ENCODE measurements around the gene FGF18.
"Not testable (repeated sequence)": the region's sequence is repeated elsewhere in the genome, so short reads cannot be mapped to it uniquely, and the experiment has no call there.

- TF ChIP-seq, protein P1, sequence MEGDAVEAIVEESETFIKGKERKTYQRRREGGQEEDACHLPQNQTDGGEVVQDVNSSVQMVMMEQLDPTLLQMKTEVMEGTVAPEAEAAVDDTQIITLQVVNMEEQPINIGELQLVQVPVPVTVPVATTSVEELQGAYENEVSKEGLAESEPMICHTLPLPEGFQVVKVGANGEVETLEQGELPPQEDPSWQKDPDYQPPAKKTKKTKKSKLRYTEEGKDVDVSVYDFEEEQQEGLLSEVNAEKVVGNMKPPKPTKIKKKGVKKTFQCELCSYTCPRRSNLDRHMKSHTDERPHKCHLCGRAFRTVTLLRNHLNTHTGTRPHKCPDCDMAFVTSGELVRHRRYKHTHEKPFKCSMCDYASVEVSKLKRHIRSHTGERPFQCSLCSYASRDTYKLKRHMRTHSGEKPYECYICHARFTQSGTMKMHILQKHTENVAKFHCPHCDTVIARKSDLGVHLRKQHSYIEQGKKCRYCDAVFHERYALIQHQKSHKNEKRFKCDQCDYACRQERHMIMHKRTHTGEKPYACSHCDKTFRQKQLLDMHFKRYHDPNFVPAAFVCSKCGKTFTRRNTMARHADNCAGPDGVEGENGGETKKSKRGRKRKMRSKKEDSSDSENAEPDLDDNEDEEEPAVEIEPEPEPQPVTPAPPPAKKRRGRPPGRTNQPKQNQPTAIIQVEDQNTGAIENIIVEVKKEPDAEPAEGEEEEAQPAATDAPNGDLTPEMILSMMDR (IDR thresholded peaks at IDR 0.05) = not testable (repeated sequence)
- not testable (repeated sequence) for TF ChIP-seq POLR2A (IDR thresholded peaks at IDR 0.05)
Observed at GRCh38 chr5:171384999-171385398, 34.4 kb upstream of the FGF18 start.

Data from heart left ventricle (tissue), 13 donors.